Endothelial cell of umbilical vein (primary cell): ENCODE results near the gene SDR39U1.

Source experiments
- CTCF ChIP-seq, 2 donors: IDR thresholded peaks; 1 replicate in 1 of 2; 2 replicates in 1 of 2; pipeline ENCODE4 v1.5.1; 2011; ENCODE audit warnings: low read length in 2 of 2, mild to moderate bottlenecking in 2 of 2, moderate library complexity in 2 of 2, control low read depth in 1 of 2, inconsistent platforms in 1 of 2, low read depth in 1 of 2; ENCODE audit not compliant: insufficient read depth in 1 of 2; ENCODE audit errors: extremely low read depth in 1 of 2
- GATA2 ChIP-seq: IDR thresholded peaks from 2 replicates; pipeline ENCODE4 v1.7.0; 2011; ENCODE audit warnings: low read depth, mild to moderate bottlenecking, moderate library complexity, mixed read lengths, low read length; ENCODE audit not compliant: insufficient read length, insufficient read depth
- POLR2A ChIP-seq: IDR thresholded peaks from 2 replicates; pipeline ENCODE4 v1.6.1; 2012; ENCODE audit warnings: low read depth, mild to moderate bottlenecking, control low read depth, low read length

DNA sequence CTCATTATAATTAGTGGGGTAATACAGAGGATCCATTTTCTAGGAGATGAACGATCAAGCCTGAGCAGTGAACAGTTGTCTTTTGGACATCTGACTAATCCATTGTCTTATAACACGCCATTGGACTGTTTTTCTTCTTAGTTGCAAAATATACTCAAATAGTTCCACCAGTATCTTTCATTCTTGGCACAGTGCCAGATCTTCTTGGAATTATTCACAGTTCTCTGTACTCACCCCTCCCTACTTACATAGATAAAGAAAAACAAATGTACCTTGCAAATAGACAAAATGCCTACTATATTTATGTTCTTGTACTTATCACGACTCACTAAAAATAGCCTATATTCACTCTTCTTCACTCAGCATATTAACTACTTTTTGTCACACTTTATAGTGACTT is 16.9 kb downstream of the SDR39U1 start:
- no peak for TF ChIP-seq CTCF (IDR thresholded peaks at IDR 0.05; ENCODE audit: extremely low read depth in 1 of 2, insufficient read depth in 1 of 2, low read depth in 1 of 2, low read length in 2 of 2)
- no peak for TF ChIP-seq POLR2A
- no peak for TF ChIP-seq GATA2
